HG03460 (cell line): Measurements from ENCODE around the gene PSMB7.

Source experiments
- ATAC-seq: cut with Tn5 transposase; IDR thresholded peaks from one replicate; pipeline ENCODE4 v1.9.1; 2021; ENCODE audit not compliant: unreplicated experiment

The PSMB7 gene

GRCh38 chr9:124329206-124329792, 85.9 kb downstream of the PSMB7 start:
- ATAC-seq = no peak

GRCh38 chr9:124328285-124328684, 87.0 kb downstream of the PSMB7 start:
- ATAC-seq = no peak

GRCh38 chr9:124327491-124327890, 87.8 kb downstream of the PSMB7 start:
- no peak for ATAC-seq

- no peak for ATAC-seq
Measured at GRCh38 chr9:124326378-124326777, 88.9 kb downstream of the PSMB7 start.

GRCh38 chr9:124325816-124326215, 89.4 kb downstream of the PSMB7 start:
- ATAC-seq = no peak

- no peak for ATAC-seq
Measured at GRCh38 chr9:124323904-124324303, 91.3 kb downstream of the PSMB7 start.

GRCh38 chr9:124322618-124323432, 92.4 kb downstream of the PSMB7 start:
- no peak for ATAC-seq

GRCh38 chr9:124321935-124322334, 93.3 kb downstream of the PSMB7 start:
- no peak for ATAC-seq

GRCh38 chr9:124321416-124321815, 93.8 kb downstream of the PSMB7 start:
- no peak for ATAC-seq

GRCh38 chr9:124320062-124320973, 94.9 kb downstream of the PSMB7 start:
- no peak for ATAC-seq

- ATAC-seq = no peak
Measured at GRCh38 chr9:124315882-124316281, 99.4 kb downstream of the PSMB7 start.

GRCh38 chr9:124313940-124314339, 101.3 kb downstream of the PSMB7 start:
- ATAC-seq = no peak

- ATAC-seq = no peak
Measured at GRCh38 chr9:124312290-124313265, 102.7 kb downstream of the PSMB7 start.

GRCh38 chr9:124311283-124311682, 104.0 kb downstream of the PSMB7 start:
- no peak for ATAC-seq

GRCh38 chr9:124309667-124310084, 105.6 kb downstream of the PSMB7 start:
- no peak for ATAC-seq

GRCh38 chr9:124308606-124309491, 106.4 kb downstream of the PSMB7 start:
- ATAC-seq = no peak

GRCh38 chr9:124307379-124308030, 107.7 kb downstream of the PSMB7 start:
- no peak for ATAC-seq

GRCh38 chr9:124306098-124306735, 109.0 kb downstream of the PSMB7 start:
- no peak for ATAC-seq
